ENCODE results near the gene CDR2L.
A peak's percentile ranks its signal among the peaks of the same experiment; 100 is the strongest.

Gene CDR2L

GRCh38 chr17:75009139-75009724, 21.8 kb downstream of the CDR2L start:
- in situ Hi-C loops (cut with HindIII; ENCODE audit: low sequenced_read_pairs) = no loop called here
- no peak overlapping the region for H3K4me3 ChIP-seq (ENCODE audit: low read depth, low read length)
- no peak for DNase-seq (ENCODE audit: low read depth)
- no peak for TF ChIP-seq CTCF (IDR thresholded peaks at IDR 0.05; ENCODE audit: low read depth, low read length, missing control alignments)

GRCh38 chr17:75010683-75011400, 23.4 kb downstream of the CDR2L start:
- DNase-seq (ENCODE audit: low read depth) = no peak
- TF ChIP-seq CTCF (IDR thresholded peaks at IDR 0.05; ENCODE audit: low read depth, low read length, missing control alignments) = no peak
- in situ Hi-C loops (cut with HindIII; ENCODE audit: low sequenced_read_pairs) = no loop called here

GRCh38 chr17:75011401-75012095, 24.1 kb downstream of the CDR2L start:
- H3K4me3 ChIP-seq (ENCODE audit: low read depth, low read length) = peak overlapping the region; percentile 82
- no peak for TF ChIP-seq CTCF (IDR thresholded peaks at IDR 0.05; ENCODE audit: low read depth, low read length, missing control alignments)
- peak; percentile 39 for DNase-seq (ENCODE audit: low read depth)
- in situ Hi-C loops (cut with HindIII; ENCODE audit: low sequenced_read_pairs) = no loop called here

More at GRCh38 chr17:75010683-75011400, 23.4 kb downstream of the CDR2L start:
- H3K4me3 ChIP-seq (ENCODE audit: low read depth, low read length) = no peak overlapping the region

GRCh38 chr17:75012096-75012345, 24.6 kb downstream of the CDR2L start:
- in situ Hi-C loops (cut with HindIII; ENCODE audit: low sequenced_read_pairs) = no loop called here
- H3K4me3 ChIP-seq (ENCODE audit: low read depth, low read length) = peak overlapping the region; percentile 82
- DNase-seq (ENCODE audit: low read depth) = no peak

GRCh38 chr17:75012346-75013091, 25.1 kb downstream of the CDR2L start, which contains the start of gene MRPL58:
Gene MRPL58 (plus strand): TSS chr17:75012670. CDS start chr17:75012687, 17 bp downstream.
- peak; percentile 54 for DNase-seq (ENCODE audit: low read depth)
- in situ Hi-C loops (cut with HindIII; ENCODE audit: low sequenced_read_pairs) = no loop called here
- TF ChIP-seq CTCF (IDR thresholded peaks at IDR 0.05; ENCODE audit: low read depth, low read length, missing control alignments) = peak; percentile 57

More at GRCh38 chr17:75012096-75012345, 24.6 kb downstream of the CDR2L start:
- TF ChIP-seq CTCF (IDR thresholded peaks at IDR 0.05; ENCODE audit: low read depth, low read length, missing control alignments) = no peak

GRCh38 chr17:75013092-75013559, 25.7 kb downstream of the CDR2L start:
- no peak for TF ChIP-seq CTCF (IDR thresholded peaks at IDR 0.05; ENCODE audit: low read depth, low read length, missing control alignments)
- H3K4me3 ChIP-seq (ENCODE audit: low read depth, low read length) = peak overlapping the region; percentile 82
- in situ Hi-C loops (cut with HindIII; ENCODE audit: low sequenced_read_pairs) = no loop called here
- no peak for DNase-seq (ENCODE audit: low read depth)

More at GRCh38 chr17:75012346-75013091, 25.1 kb downstream of the CDR2L start, which contains the start of gene MRPL58:
- H3K4me3 ChIP-seq (ENCODE audit: low read depth, low read length) = peak within 1 kb of the TSS; percentile 82

All from astrocyte of the cerebellum (primary cell).